GM12892 (cell line): ENCODE measurements around the gene MED15.
A peak's percentile ranks its signal among the peaks of the same experiment; 100 is the strongest.
"Not testable (repeated sequence)": the region's sequence is repeated elsewhere in the genome, so short reads cannot be mapped to it uniquely, and the experiment has no call there.

ENCODE experiments used
- DNase-seq: peaks from one replicate; pipeline ENCODE4 v3.0.0; 2011; ENCODE audit not compliant: insufficient read length
- FAIRE-seq: peaks from 2 replicates; lab custom pipeline; 2011; peaks lifted over from hg19 to GRCh38; lab: Jason Lieb, UNC
- POLR2A ChIP-seq: IDR thresholded peaks from 2 replicates; pipeline ENCODE4 v1.6.1; 2011; ENCODE audit warnings: low read depth, low read length, control low read depth
- POLR2AphosphoS5 ChIP-seq: IDR thresholded peaks from 2 replicates; pipeline ENCODE4 v1.6.1; 2011; ENCODE audit warnings: low read depth, low read length, control low read depth
- TAF1 ChIP-seq: IDR thresholded peaks from 2 replicates; pipeline ENCODE4 v1.6.1; 2011; ENCODE audit warnings: low read depth, mild to moderate bottlenecking, control low read depth, low read length, borderline replicate concordance

MED15 gene

DNA sequence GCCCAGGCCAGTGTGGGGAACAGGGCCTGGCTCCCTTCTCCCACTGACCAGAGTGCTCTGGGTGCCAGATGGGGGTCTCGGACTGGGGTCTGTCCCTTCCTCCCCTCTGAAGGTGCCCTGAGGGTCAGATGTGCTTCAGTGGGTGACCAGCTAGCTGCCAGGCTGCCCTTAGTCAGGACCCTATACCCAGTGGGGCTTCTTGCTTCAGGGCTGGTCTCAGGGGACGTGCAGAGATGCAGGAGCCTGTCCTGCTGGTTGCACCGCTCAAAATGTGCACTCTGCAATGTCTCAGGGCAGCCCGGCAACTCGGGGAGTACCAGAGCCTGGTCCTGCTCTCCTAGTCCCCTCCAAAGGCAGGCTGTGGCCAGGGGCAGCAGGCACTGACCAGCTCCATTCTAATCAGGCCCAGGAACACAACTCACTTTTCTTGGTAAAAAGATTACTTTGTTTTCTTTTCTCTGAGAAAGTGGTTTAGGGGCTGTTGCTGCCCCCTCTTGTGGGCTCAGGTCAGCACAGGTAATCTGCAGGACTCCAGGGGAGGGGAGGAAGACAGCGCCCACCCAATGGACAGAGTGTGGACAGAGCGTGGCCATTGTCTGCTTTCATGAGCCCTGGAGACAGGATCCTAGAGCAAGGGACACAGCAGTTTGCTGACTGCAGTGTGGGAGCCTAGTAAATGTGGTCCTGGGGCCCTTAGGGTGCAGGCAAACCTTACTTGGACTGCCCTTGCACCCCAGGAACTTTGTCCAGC, 80.9 kb downstream of the MED15 start:
- TF ChIP-seq POLR2AphosphoS5, result peak; percentile 24; the same call in 1 of the 2 replicates
- TF ChIP-seq POLR2A, result no peak
- no peak for TF ChIP-seq TAF1
- DNase-seq (no peak), FAIRE-seq (no peak)

DNA sequence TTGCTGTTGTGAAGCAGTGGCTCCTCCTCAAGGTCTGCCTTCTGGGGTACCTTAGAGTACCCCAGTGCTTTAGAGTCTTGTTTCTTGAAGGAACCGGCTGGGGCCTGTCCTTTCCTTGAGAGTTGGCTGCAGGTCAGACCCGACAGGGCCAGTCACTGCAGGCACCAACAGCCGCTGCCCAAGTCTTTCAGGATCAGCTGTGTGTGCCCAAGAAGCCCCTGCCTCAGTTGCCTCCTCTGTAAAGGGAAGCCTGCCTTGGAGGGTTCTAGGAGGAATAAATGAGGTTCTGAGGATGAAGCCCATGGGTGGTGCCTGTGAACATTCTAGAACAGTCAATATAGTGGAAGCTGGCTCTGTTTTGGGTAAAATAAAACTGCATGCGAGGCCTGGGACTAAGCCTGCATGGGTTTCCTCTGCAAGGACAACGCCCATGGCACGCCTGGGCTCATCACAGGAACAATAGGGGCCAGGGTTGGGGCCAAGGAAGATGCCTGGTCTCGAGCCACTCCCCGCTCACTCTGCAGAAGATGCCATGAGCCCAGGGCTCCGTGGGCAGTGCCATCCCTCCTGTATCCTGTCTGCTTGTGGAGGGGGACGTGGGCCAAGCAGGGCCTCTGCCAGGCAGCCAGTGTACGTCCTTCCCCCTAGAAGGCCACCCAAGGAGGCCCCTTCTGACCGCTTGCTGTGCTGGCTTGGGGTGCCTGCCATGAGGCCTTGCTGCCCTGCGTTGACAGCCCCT, 81.6 kb downstream of the MED15 start:
- DNase-seq, result no peak
- FAIRE-seq, result no peak
- TF ChIP-seq POLR2AphosphoS5, result no peak
- TF ChIP-seq POLR2A, result no peak

DNA sequence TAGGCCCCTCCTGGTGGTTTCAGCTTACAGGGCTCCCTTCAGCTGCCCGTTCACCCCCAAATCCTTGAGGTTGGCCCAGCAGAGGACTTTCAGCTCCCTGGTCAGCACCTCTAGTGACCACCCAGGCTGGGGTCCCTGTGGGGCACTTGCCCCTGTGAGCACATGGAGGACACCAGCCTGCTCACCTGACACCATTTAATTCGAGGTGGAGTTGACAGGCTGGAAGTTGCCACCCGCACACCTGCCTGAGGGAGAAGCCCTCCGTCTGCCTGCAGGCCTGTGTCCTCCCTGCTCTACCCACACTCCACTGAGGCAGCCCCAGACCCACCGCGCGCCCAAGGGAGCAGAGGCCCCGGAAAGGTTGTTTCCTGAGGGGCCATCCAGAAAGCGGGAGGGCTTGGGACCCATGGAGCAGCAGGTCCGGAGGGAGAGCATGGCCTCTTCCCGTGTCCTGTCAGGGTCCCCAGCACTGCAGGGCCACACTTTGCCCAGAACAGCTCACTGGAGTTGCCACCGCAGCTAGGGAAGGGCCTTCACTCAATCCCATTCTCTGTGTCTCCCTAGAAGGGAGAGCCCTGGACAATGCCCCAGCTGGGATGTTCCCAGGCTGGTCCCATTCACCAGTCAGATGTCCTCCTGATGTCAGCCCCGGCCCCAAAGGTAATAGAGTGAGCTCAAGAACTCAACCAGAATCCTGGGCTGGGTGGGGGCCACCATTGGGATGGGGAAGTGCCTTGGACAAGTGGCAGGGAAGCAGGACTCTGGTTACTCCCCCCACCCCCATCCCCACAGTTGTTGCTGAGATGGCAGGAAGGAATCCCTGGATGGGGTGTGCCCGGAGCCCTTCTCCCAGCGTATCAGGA, 82.4 kb downstream of the MED15 start:
- TF ChIP-seq POLR2AphosphoS5, result no peak
- TF ChIP-seq POLR2A, result no peak
- no peak for TF ChIP-seq TAF1
- no peak for FAIRE-seq
- no peak for DNase-seq

DNA sequence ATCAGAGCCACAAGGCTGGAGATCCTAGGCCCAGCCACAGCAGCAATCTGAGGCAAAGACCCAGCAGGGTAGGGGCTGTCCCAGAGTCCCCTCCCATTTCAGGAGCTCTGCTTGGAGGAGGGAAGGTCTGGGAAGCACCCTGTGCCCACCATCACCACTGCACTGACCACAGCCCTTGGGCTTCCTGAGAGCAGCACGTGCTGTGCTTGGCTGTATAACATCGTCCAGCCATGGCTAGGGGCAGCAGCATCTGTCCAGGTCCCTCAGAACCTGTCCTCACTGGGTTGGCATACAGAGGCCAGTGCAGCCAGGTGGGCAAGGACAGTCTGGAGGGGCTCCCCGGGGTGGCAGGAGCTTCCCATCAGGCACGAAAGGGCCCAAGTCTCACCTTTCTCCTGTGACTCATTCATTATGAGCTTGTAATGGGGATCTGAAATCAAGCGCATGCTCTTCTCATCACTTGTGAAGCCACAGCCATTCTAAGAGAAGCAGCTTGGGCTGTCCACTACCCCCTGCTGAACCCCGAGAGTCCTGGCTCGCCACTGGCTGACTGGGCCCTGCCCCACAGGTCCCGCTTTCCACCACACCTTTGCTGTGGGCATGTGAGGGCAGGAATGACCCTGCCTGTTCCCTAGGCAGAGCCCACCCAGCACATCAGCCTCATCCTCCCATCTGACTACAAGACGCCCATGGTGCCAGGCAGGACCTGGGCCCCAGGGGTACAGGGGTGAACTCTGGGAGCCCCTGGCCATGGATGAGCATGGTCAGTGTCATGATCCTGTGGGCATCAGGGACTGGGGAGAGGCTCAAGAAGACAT, 83.3 kb downstream of the MED15 start:
- DNase-seq (no peak), FAIRE-seq (no peak)
- TF ChIP-seq POLR2AphosphoS5, result no peak
- no peak for TF ChIP-seq TAF1
- no peak for TF ChIP-seq POLR2A

GRCh38 chr22:20591295-20591645, 83.9 kb downstream of the MED15 start:
- DNase-seq (no peak), FAIRE-seq (no peak)
- no peak for TF ChIP-seq POLR2A
- TF ChIP-seq POLR2AphosphoS5, result no peak
- no peak for TF ChIP-seq TAF1

- FAIRE-seq (no peak), DNase-seq (no peak)
- TF ChIP-seq POLR2A (no peak), POLR2AphosphoS5 (no peak), TAF1 (no peak)
Measured at GRCh38 chr22:20591660-20592310, 84.4 kb downstream of the MED15 start.

- not testable (repeated sequence) for DNase-seq, FAIRE-seq
Measured at GRCh38 chr22:20594038-20594437, 86.6 kb downstream of the MED15 start.

DNA sequence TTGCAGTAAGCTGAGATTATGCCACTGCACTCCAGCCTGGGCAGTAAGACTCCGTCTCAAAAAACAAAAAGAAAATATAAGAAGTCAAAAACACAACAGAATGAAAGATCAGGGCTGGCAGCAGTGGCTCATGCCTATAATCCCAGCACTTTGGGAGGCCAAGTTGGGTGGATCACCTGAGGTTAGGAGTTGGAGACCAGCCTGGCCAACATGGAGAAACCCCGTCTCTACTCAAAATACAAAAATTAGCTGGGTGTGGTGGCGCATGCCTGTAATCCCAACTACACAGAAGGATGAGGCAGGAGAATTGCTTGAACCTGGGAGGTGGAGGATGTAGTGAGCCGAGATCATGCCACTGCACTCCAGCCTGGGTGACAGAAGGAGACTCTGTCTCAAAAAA, 87.1 kb downstream of the MED15 start:
- DNase-seq, FAIRE-seq: not testable (repeated sequence)

DNA sequence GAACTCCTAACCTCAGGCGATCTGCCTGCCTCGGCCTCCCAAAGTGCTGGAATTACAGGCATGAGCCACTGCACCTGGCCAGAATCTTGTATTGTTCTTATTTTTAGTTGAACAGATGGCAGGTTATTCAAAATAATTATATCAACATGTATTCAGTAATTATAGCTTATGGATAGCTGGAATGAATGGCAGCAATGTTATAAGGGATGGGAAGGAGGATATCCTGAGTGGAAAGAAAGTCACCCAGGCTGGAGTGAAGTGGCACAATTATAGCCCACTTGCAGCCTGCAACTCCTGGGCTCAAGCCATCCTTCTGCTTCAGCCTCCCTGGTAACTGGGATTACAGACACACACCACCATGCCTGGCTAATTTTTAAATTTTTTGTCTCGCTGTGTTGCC, 88.1 kb downstream of the MED15 start:
- no peak for DNase-seq

DNA sequence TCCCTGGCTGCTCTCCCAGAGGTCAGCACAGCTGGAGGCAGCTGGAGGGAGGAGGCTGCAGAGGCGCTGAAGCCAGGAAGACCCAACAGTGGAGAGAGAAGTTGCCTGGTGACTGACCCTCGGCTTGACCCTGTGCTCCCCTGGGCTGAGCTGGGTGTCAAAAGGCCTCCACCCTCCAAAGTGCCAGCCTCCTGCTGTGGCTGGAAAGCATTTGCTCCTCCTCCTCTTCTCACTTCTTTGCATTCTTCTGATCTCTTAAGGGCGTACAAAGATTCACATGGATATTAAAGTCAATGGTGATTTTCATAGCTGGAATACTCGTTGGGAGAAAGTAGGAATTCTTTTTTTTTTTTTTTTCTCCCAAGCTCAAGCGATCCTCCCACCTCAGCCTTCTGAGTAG, 91.7 kb downstream of the MED15 start:
- DNase-seq, result no peak
- TF ChIP-seq POLR2AphosphoS5 (no peak), TAF1 (no peak), POLR2A (no peak)
- no peak for FAIRE-seq

More for the DNA sequence above, 88.1 kb downstream of the MED15 start:
- no peak for FAIRE-seq
- TF ChIP-seq POLR2A (no peak), POLR2AphosphoS5 (no peak), TAF1 (no peak)

GRCh38 chr22:20600137-20600673, 92.8 kb downstream of the MED15 start:
- no peak for TF ChIP-seq POLR2AphosphoS5
- TF ChIP-seq POLR2A, result no peak
- TF ChIP-seq TAF1, result no peak
- DNase-seq (no peak), FAIRE-seq (no peak)
